ENCODE data around the gene LPIN3.

GRCh38 chr20:41394931-41395666 is 54.5 kb downstream of the LPIN3 start:
- TF ChIP-seq CTCF (conservative IDR thresholded peaks at IDR 0.05 in 1 of 2, IDR thresholded peaks at IDR 0.05 in 1 of 2; ENCODE audit: extremely low read depth in 1 of 2, insufficient read depth in 1 of 2, low read depth in 1 of 2, low read length in 2 of 2), result no peak
- no peak for TF ChIP-seq EZH2 (IDR thresholded peaks at IDR 0.05; ENCODE audit: borderline replicate concordance, low read length)

All from mammary epithelial cell (primary cell).